Lower lobe of right lung (tissue), 2 donors: ENCODE data around the gene ATP12A. TPM values are rescaled to one million over a fixed set of nuclear protein-coding genes. Genes with fewer than 3 reads are reported as not detected.

Experiments
- ATAC-seq, 2 donors: fragments of 200-7000 bp; cut with Tn5 transposase; one replicate each; pipeline ENCODE4 v1.9.1; 2020 to 2022; ENCODE audit warnings: mild to moderate bottlenecking in 2 of 2, moderate library complexity in 2 of 2
- DNase-seq: peaks from one replicate; pipeline ENCODE4 v3.0.0-alpha.2; 2020
- H3K27ac ChIP-seq: fragments of 200-600 bp; one replicate; pipeline ENCODE4 v1.8.0; 2022
- H3K27me3 ChIP-seq: fragments of 200-600 bp; one replicate; pipeline ENCODE4 v1.8.0; 2022; ENCODE audit warnings: low read depth
- H3K36me3 ChIP-seq: fragments of 200-600 bp; one replicate; pipeline ENCODE4 v1.8.0; 2022; ENCODE audit warnings: mild to moderate bottlenecking
- H3K4me1 ChIP-seq: fragments of 200-600 bp; one replicate; pipeline ENCODE4 v1.8.0; 2022
- H3K4me3 ChIP-seq: fragments of 200-600 bp; one replicate; pipeline ENCODE4 v1.8.0; 2022; ENCODE audit warnings: mild to moderate bottlenecking
- H3K9me3 ChIP-seq: fragments of 200-600 bp; one replicate; pipeline ENCODE4 v1.8.0; 2022
- intact Hi-C: fragments of 100-400 bp; cut with DNase I; formaldehyde crosslinking; loops from one replicate; pipeline ENCODE4 v1.11.0; 2022
- total RNA-seq: library from RNA; stranded (reverse); fragmentation: NEBNext Ultra II Directional; extraction: Animal tissue kit (Norgen Biotek cat#: 25700); gene quantifications from one replicate; pipeline ENCODE4 v1.2.1, GENCODE V29; 2021
- TF ChIP-seq, protein P1 (sequence below): fragments of 200-600 bp; IDR thresholded peaks from one replicate; pipeline ENCODE4 v1.8.0; 2022; ENCODE audit warnings: antibody characterized with exemption, mild to moderate bottlenecking
- donor health status: DM: no; HTN: yes; CAD: no; lungs with severe emphysema.

Gene ATP12A
- total RNA-seq, 1 donor from 2014 or later: 1.3 TPM

DNA sequence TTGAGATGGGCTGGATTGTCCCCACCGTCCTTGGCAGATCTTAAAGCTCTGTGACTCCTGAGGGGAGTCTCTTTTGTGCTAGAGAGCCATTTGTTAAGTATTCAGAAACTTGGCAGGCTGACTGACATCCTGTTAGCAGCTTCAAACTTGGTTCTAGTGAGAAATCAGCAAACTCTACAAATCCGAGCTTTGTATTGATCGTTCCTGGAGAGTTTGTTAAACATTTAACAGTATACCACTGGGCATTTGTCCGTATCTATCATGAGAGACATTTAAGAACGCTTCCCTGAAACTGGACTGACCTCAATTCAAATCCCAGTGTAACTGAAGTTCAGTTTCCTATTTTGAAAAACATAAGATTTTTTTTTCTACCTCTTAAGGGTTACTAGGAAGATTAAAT, 3.1 kb downstream of the ATP12A start:
- H3K27me3 ChIP-seq: peaks cover 20% of the 10 kb centered on the region
- DNase-seq: no peak
- TF ChIP-seq, protein P1, sequence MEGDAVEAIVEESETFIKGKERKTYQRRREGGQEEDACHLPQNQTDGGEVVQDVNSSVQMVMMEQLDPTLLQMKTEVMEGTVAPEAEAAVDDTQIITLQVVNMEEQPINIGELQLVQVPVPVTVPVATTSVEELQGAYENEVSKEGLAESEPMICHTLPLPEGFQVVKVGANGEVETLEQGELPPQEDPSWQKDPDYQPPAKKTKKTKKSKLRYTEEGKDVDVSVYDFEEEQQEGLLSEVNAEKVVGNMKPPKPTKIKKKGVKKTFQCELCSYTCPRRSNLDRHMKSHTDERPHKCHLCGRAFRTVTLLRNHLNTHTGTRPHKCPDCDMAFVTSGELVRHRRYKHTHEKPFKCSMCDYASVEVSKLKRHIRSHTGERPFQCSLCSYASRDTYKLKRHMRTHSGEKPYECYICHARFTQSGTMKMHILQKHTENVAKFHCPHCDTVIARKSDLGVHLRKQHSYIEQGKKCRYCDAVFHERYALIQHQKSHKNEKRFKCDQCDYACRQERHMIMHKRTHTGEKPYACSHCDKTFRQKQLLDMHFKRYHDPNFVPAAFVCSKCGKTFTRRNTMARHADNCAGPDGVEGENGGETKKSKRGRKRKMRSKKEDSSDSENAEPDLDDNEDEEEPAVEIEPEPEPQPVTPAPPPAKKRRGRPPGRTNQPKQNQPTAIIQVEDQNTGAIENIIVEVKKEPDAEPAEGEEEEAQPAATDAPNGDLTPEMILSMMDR: no peak

DNA sequence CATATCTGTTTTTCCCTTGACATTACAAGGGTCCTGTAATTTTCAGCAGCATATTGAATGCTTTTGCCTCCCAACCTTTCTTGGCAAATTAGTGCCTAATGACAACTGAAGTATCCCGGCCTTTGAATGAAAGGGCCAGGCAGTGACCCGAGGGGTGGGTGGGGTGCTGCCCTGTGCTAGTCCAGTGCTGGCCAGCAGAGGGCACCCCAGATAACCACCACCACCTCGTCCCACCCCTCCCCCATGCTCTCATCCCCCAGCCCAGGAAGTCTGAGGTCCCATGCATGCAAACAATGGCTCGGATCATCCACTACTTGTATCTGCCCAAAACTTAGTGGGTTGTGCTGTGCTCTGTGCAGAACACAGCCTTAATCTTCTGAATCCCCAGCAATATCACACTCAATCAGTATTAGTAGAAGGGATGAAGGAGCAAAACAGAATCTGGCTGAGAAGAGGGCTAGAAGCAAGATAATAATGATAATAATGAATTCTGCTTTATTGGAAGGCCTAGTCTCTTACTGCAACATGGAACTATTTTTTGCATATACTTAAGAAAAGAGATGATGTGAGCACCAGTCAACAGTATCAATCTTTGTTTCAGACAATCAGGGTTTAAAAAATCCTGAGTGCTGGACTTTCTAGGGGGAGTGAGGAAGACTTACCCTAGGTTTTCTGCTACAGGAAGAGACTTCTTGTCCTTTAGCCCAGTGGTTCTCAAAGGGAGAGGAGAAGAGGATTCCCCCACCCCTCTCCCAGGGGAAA, 3.8 kb downstream of the ATP12A start:
- TF ChIP-seq, protein P1: peak; percentile 89
- no peaks in the 10 kb centered on the region for H3K9me3 ChIP-seq
- intact Hi-C loops: no loop called here
- ATAC-seq (peak; percentile 75 to 80), DNase-seq (peak; percentile 65)
- H3K4me1 ChIP-seq: peaks cover 12% of the 10 kb centered on the region
- peaks cover 20% of the 10 kb centered on the region for H3K27me3 ChIP-seq
- no peaks in the 10 kb centered on the region for H3K36me3 ChIP-seq
- no peak overlapping the region for H3K27ac ChIP-seq
- H3K4me3 ChIP-seq: no peak overlapping the region

More for the DNA sequence above, 3.1 kb downstream of the ATP12A start:
- Histone ChIP-seq H3K4me1 (peaks cover 12% of the 10 kb centered on the region), H3K36me3 (no peaks in the 10 kb centered on the region), H3K9me3 (no peaks in the 10 kb centered on the region), H3K4me3 (no peak overlapping the region), H3K27ac (no peak overlapping the region)
- intact Hi-C loops: no loop called here
- no peak for ATAC-seq

DNA sequence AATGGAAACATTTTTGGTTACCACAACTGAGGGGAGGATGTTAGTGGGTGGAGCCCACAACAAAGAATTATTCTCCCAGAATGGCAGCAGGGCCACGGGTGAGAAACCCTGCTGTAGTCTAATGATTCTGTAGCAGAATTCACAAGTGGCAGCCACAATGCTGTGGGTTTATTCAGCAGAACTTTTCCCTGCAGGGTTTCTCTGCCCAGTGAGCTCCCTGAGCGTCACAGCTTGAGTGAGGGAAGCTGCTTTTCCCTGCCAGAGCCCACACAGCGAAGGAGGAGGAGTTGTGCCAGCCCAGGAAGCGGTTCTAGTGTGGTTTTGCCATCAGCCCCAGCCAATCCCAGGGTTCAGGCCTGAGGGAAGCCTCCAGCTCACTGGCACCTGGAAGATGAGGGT, 4.4 kb downstream of the ATP12A start:
- H3K4me1 ChIP-seq: peaks cover 12% of the 10 kb centered on the region
- TF ChIP-seq, protein P1: no peak
- no peak overlapping the region for H3K27ac ChIP-seq
- no peaks in the 10 kb centered on the region for H3K9me3 ChIP-seq
- no peaks in the 10 kb centered on the region for H3K36me3 ChIP-seq
- H3K4me3 ChIP-seq: no peak overlapping the region
- ATAC-seq (no peak), DNase-seq (no peak)
- intact Hi-C loops: no loop called here
- peaks cover 20% of the 10 kb centered on the region for H3K27me3 ChIP-seq

DNA sequence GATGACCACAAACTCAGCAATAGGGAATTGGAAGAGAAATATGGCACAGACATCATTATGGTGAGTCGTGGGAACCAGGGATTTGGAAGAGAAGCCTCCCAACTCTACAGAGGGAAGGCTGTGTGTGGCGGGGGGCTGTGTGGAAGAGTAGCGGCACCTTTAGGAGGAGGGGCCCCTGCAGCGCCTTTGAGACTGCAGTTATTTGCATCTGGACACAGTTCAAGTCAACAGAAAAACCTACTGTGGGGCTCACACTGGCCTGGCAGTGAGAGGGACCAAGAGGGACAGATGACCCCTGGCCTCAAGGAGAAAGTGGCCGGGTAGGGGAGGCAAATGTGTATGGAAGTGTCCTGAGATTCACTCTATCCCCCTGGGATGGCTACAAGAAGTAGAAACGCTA, 5.1 kb downstream of the ATP12A start:
- no peak overlapping the region for H3K4me3 ChIP-seq
- no peak overlapping the region for H3K27ac ChIP-seq
- H3K9me3 ChIP-seq: no peaks in the 10 kb centered on the region
- DNase-seq (no peak), ATAC-seq (no peak)
- no peaks in the 10 kb centered on the region for H3K36me3 ChIP-seq
- H3K27me3 ChIP-seq: peaks cover 13% of the 10 kb centered on the region
- intact Hi-C loops: no loop called here
- TF ChIP-seq, protein P1: no peak
- peaks cover 7% of the 10 kb centered on the region for H3K4me1 ChIP-seq

DNA sequence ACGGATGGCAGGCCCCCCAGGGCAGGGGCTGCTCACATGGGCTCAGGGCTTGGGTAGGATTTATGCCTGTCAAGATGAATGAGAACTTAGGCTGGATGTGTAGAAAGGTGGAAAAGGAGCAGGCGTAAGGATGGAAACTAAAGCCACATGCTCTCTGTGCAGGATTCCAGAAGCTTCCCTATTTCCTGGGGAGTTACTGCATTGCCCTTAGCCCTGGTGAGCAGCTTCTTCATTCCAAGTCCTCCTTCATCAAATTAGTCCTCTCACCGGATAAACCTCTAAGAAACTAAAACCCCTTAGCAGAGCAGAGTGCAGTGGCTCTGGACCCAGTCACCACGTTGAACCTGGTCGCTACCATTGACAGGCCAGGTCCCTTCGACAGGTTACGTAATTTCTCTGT, 7.4 kb downstream of the ATP12A start:
- ATAC-seq (no peak), DNase-seq (no peak)
- TF ChIP-seq, protein P1: no peak
- intact Hi-C loops: no loop called here
- Histone ChIP-seq H3K36me3 (no peaks in the 10 kb centered on the region), H3K4me3 (no peak overlapping the region), H3K4me1 (no peaks in the 10 kb centered on the region), H3K27me3 (peaks cover 12% of the 10 kb centered on the region), H3K27ac (no peak overlapping the region), H3K9me3 (no peaks in the 10 kb centered on the region)
